IMR-90 (cell line): ENCODE data around the gene STUB1.

ENCODE experiments used
- FOS ChIP-seq: fragments of 150-350 bp; IDR thresholded peaks from 2 replicates; pipeline ENCODE4 v1.6.1; 2016; ENCODE audit warnings: low read depth, low read length
- POLR2A ChIP-seq: IDR thresholded peaks from 2 replicates; pipeline ENCODE4 v1.6.1; 2012; ENCODE audit warnings: mild to moderate bottlenecking, low read depth, low read length
- TF ChIP-seq, protein P1 (sequence below): fragments of 150-350 bp; IDR thresholded peaks from 2 replicates; pipeline ENCODE4 v1.6.1; 2016; ENCODE audit warnings: low read depth, mild to moderate bottlenecking, low read length, moderate library complexity, borderline replicate concordance
- TF ChIP-seq, protein P2 (sequence below): conservative IDR thresholded peaks from 2 replicates; pipeline ENCODE4 v1.5.1; 2012; ENCODE audit warnings: mild to moderate bottlenecking, low read depth, low read length, improper control_type of control experiment

GRCh38 chr16:687499-687898 is 7.3 kb downstream of the STUB1 start:
- TF ChIP-seq, protein P1, sequence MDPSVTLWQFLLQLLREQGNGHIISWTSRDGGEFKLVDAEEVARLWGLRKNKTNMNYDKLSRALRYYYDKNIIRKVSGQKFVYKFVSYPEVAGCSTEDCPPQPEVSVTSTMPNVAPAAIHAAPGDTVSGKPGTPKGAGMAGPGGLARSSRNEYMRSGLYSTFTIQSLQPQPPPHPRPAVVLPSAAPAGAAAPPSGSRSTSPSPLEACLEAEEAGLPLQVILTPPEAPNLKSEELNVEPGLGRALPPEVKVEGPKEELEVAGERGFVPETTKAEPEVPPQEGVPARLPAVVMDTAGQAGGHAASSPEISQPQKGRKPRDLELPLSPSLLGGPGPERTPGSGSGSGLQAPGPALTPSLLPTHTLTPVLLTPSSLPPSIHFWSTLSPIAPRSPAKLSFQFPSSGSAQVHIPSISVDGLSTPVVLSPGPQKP: no peak
- no peak for TF ChIP-seq POLR2A
- TF ChIP-seq, protein P2, sequence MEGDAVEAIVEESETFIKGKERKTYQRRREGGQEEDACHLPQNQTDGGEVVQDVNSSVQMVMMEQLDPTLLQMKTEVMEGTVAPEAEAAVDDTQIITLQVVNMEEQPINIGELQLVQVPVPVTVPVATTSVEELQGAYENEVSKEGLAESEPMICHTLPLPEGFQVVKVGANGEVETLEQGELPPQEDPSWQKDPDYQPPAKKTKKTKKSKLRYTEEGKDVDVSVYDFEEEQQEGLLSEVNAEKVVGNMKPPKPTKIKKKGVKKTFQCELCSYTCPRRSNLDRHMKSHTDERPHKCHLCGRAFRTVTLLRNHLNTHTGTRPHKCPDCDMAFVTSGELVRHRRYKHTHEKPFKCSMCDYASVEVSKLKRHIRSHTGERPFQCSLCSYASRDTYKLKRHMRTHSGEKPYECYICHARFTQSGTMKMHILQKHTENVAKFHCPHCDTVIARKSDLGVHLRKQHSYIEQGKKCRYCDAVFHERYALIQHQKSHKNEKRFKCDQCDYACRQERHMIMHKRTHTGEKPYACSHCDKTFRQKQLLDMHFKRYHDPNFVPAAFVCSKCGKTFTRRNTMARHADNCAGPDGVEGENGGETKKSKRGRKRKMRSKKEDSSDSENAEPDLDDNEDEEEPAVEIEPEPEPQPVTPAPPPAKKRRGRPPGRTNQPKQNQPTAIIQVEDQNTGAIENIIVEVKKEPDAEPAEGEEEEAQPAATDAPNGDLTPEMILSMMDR: no peak
- TF ChIP-seq FOS: no peak
